WERI-Rb-1 (cell line): Measurements from ENCODE around the gene CUX1.

Experiments used
- DNase-seq: peaks from one replicate; pipeline ENCODE4 v3.0.0-alpha.2; 2020
- H3K27ac ChIP-seq: fragments of 250-450 bp; sonication (Bioruptor Pico); 2 replicates; pipeline ENCODE4 v1.5.1; 2020; ENCODE audit warnings: mild to moderate bottlenecking, moderate library complexity
- H3K27me3 ChIP-seq: fragments of 250-450 bp; sonication (Bioruptor Pico); 2 replicates; pipeline ENCODE4 v1.5.1; 2021; ENCODE audit warnings: mild to moderate bottlenecking, low read depth, moderate library complexity; ENCODE audit not compliant: insufficient read depth, severe bottlenecking
- H3K36me3 ChIP-seq: fragments of 250-450 bp; sonication (Bioruptor Pico); 2 replicates; pipeline ENCODE4 v1.5.1; 2020; ENCODE audit warnings: mild to moderate bottlenecking, moderate library complexity
- H3K4me3 ChIP-seq: 2 replicates; pipeline ENCODE4 v1.5.1; 2011; ENCODE audit warnings: low read depth, mild to moderate bottlenecking, control low read depth, low read length
- H3K9me3 ChIP-seq: fragments of 250-450 bp; sonication (Bioruptor Pico); 2 replicates; pipeline ENCODE4 v1.5.1; 2021; ENCODE audit warnings: mild to moderate bottlenecking, moderate library complexity; ENCODE audit not compliant: severe bottlenecking
- CTCF ChIP-seq: IDR thresholded peaks from 2 replicates; pipeline ENCODE4 v1.5.1; 2011; ENCODE audit warnings: low read depth, mild to moderate bottlenecking, control low read depth, inconsistent platforms, low read length

The CUX1 gene

GRCh38 chr7:102186306-102186705 lies 368.9 kb downstream of the CUX1 start:
- TF ChIP-seq CTCF = no peak
- Histone ChIP-seq H3K27me3 (no peaks in the 10 kb centered on the region), H3K9me3 (no peaks in the 10 kb centered on the region), H3K36me3 (peaks cover 41% of the 10 kb centered on the region), H3K27ac (no peak overlapping the region), H3K4me3 (no peak overlapping the region)
- no peak for DNase-seq

GRCh38 chr7:102188746-102189145 lies 371.3 kb downstream of the CUX1 start:
- Histone ChIP-seq H3K9me3 (no peaks in the 10 kb centered on the region), H3K27me3 (no peaks in the 10 kb centered on the region), H3K4me3 (no peak overlapping the region), H3K27ac (no peak overlapping the region), H3K36me3 (peaks cover 48% of the 10 kb centered on the region)
- TF ChIP-seq CTCF = no peak
- DNase-seq = no peak

- Histone ChIP-seq H3K27me3 (no peaks in the 10 kb centered on the region), H3K9me3 (no peaks in the 10 kb centered on the region), H3K27ac (no peak overlapping the region), H3K36me3 (peaks cover 45% of the 10 kb centered on the region), H3K4me3 (no peak overlapping the region)
- TF ChIP-seq CTCF = no peak
- DNase-seq = no peak
These were observed 372.3 kb downstream of the CUX1 start for GRCh38 chr7:102189756-102190155.

- TF ChIP-seq CTCF = no peak
- peaks cover 44% of the 10 kb centered on the region for H3K36me3 ChIP-seq
- H3K4me3 ChIP-seq = no peak overlapping the region
- no peaks in the 10 kb centered on the region for H3K9me3 ChIP-seq
- no peaks in the 10 kb centered on the region for H3K27me3 ChIP-seq
- no peak overlapping the region for H3K27ac ChIP-seq
- DNase-seq = no peak
These were observed 373.4 kb downstream of the CUX1 start for GRCh38 chr7:102190776-102191350.

GRCh38 chr7:102191556-102192379 lies 374.3 kb downstream of the CUX1 start:
- Histone ChIP-seq H3K9me3 (no peaks in the 10 kb centered on the region), H3K36me3 (peaks cover 50% of the 10 kb centered on the region), H3K27me3 (no peaks in the 10 kb centered on the region), H3K27ac (no peak overlapping the region), H3K4me3 (no peak overlapping the region)
- no peak for TF ChIP-seq CTCF
- DNase-seq = no peak

- TF ChIP-seq CTCF = no peak
- no peak for DNase-seq
- no peak overlapping the region for H3K27ac ChIP-seq
- no peaks in the 10 kb centered on the region for H3K9me3 ChIP-seq
- H3K36me3 ChIP-seq = peaks cover 60% of the 10 kb centered on the region
- no peaks in the 10 kb centered on the region for H3K27me3 ChIP-seq
- no peak overlapping the region for H3K4me3 ChIP-seq
These were observed 375.4 kb downstream of the CUX1 start for GRCh38 chr7:102192790-102193189.
